Cardiac fibroblast (primary cell): ENCODE measurements around the gene KCNMB2.

Experiments
- DNase-seq, 2 donors: peaks; one replicate each; pipeline versions ENCODE4 v3.0.0 to v3.0.0-alpha.2; 2010; ENCODE audit warnings: low read depth in 2 of 2
- H3K4me3 ChIP-seq, 2 donors: replicated peaks in 1 of 2; 1 replicate in 1 of 2; 2 replicates in 1 of 2; pipeline ENCODE4 v1.5.1; 2011; ENCODE audit warnings: low read depth in 2 of 2, low read length in 2 of 2, mild to moderate bottlenecking in 2 of 2, moderate library complexity in 1 of 2
- TF ChIP-seq, protein P1 (sequence below): IDR thresholded peaks from one replicate; pipeline ENCODE4 v1.5.1; 2011; ENCODE audit warnings: low read depth, mild to moderate bottlenecking, low read length, inconsistent platforms

KCNMB2 gene

DNA sequence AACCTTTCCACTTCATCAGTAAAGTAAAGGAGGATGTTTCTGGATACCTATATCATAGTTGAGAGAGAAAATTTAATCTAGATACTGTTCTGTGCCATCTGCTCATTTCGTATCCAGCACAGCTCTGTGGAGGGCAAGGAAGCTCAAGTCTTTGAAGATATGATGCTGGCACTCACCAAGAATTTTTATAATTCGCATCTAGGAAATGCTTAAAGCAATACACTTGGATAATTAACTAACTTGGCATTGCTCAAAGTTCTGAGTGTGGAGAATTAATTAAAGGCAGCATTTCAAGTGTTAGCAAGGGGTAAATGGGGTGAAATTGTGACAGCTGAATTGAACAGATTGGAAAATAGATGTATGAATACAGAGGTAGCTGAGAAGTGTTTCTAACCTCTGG is 213.2 kb downstream of the KCNMB2 start:
- TF ChIP-seq, protein P1, sequence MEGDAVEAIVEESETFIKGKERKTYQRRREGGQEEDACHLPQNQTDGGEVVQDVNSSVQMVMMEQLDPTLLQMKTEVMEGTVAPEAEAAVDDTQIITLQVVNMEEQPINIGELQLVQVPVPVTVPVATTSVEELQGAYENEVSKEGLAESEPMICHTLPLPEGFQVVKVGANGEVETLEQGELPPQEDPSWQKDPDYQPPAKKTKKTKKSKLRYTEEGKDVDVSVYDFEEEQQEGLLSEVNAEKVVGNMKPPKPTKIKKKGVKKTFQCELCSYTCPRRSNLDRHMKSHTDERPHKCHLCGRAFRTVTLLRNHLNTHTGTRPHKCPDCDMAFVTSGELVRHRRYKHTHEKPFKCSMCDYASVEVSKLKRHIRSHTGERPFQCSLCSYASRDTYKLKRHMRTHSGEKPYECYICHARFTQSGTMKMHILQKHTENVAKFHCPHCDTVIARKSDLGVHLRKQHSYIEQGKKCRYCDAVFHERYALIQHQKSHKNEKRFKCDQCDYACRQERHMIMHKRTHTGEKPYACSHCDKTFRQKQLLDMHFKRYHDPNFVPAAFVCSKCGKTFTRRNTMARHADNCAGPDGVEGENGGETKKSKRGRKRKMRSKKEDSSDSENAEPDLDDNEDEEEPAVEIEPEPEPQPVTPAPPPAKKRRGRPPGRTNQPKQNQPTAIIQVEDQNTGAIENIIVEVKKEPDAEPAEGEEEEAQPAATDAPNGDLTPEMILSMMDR: no peak
- no peak overlapping the region for H3K4me3 ChIP-seq
- no peak for DNase-seq

DNA sequence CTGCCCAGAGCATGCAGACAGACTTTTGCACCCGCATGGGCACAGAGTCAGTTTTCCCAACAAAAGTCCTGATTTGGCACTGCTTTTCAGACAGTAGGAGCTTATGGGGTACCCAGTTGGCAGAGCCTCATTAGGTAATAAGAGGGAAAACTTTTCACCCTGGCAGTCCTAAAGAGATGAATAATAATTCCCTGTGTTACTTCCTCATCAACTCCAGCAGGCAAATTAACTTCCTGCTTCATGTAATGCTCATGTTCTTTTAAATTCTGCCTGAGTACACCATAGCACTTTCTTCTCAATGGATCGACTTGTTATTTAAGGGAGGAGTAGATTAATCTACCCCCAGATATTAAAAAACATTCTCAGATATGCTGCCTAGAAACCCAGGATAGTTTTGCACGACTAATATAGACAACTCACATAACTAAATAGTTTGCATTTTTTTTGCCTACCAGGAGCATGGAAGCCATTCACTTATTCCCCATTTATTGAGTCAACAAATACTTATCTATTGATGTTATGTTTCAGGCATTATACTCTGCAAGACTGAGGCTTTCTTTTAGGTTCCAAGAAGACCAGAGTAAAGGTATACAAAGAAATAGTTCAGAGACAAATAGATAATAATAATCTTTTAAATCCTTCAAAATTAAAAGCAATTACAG is 214.5 kb downstream of the KCNMB2 start:
- no peak for DNase-seq
- no peak overlapping the region for H3K4me3 ChIP-seq
- TF ChIP-seq, protein P1: no peak

DNA sequence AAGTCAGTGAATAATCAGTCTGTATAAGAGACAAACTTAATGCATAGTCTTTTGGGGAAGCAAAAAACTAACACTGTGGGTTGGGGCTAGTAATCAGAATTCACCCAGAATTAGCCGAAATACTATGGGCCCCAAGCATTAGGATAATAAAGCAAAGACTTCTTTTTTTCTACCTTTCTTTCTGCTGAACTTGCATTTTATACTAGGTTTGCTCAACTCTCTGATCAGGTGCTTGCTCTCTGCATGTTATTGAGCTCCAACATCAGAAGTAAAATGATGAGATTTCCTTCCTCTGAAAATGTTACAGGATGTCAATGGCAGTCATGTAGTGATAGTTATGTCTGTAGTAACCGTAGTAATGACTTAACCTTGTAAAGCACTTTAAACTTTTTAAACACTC is 216.6 kb downstream of the KCNMB2 start:
- TF ChIP-seq, protein P1: no peak
- no peak for DNase-seq
- no peak overlapping the region for H3K4me3 ChIP-seq

DNA sequence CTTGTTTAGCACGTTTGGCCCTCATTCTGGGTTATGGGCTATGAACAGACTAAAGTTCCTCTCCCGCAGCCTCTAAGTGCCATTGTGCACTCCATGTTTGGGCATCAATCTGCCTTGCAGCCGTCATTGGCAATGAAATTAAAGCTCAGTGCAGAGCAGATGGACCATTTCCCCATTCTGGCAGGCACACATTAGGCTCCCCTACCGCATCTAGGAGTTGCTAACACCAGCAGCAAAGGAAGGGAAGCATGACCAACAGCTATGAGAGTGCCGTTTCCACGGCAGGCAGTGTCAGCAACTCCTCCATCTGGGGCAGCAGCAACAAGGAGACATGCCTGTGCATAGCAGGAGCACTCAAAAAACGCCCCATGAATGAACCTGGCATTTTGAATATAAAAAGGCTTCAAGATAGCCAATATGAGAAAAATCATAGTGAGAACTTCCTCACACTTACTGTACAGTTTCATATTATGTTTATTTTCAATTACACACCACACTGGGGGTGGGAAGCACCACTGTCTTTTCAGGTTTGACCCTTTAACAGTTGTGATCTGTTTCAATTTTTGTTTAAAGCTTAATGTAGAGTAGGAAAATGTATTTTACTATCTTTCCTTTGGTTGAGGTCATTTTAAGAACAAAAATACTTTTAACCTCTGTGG is 218.7 kb downstream of the KCNMB2 start:
- no peak overlapping the region for H3K4me3 ChIP-seq
- TF ChIP-seq, protein P1: no peak
- DNase-seq: no peak

DNA sequence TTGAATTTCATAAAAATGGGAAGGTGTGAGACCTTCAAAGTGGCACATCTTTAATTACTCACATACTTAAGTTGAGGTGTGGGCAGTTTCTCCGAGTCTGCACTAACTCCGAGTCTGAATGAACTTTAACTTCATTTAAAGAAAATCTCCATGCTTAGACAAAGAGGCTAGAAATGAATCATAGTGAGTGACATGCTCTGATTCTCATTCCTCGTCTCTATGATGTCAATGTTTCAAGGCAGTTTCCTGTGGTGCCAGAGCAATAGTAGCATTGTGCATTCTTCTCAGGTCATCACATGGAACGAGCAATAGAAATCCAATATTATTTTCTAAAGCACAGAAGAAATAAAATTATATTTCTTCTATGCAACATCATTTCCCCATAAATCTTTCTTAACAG is 224.8 kb downstream of the KCNMB2 start:
- TF ChIP-seq, protein P1: no peak
- H3K4me3 ChIP-seq: no peak overlapping the region
- DNase-seq: no peak

DNA sequence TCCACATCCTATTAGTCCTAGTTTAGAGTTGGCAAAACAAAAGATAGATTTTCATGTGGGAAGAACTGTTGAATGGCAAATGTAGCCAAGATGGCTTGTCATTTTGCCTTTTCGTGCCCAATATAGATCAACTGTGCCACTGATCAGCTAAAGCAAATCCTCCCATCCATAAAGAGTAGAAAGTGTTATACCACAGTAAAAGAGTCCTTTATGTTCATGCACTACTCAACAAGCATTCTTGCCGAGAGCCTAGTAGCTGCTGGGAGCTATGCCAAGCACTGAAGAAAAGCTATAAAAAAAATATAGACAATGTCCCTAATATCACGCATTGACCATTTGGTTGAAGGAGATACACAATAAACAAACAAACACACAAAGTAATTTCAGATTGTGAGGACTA is 225.2 kb downstream of the KCNMB2 start:
- TF ChIP-seq, protein P1: no peak
- no peak overlapping the region for H3K4me3 ChIP-seq
- DNase-seq: no peak

DNA sequence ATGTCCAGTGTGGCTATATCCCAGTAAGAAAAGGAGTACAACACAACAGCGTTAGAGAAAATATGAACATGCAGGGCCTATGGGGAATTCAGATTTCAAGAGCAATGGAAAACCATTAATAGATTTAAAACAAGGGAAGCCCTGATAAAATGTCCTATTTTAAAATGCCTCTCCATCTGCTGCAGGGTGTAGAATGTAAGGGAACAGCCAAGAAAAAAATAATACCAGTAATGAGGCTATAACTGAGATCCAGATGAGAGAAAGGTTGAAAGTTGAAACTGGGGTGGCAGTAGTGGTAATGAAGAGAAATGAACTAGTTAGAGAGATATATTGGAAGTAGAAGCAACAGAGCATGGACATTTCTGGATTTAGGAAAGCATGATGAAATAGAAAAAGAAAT is 226.1 kb downstream of the KCNMB2 start:
- no peak overlapping the region for H3K4me3 ChIP-seq
- no peak for DNase-seq
- TF ChIP-seq, protein P1: no peak
